ENCODE results near the gene CD59. TPM values are rescaled to one million over a fixed set of nuclear protein-coding genes. Genes with fewer than 3 reads are reported as not detected.
"Not testable (repeated sequence)": the region's sequence is repeated elsewhere in the genome, so short reads cannot be mapped to it uniquely, and the experiment has no call there.

CD59 gene
- total RNA-seq, 1 donor from 2014 or later, result 92.9 TPM

GRCh38 chr11:33708985-33709384 is 27.2 kb downstream of the CD59 start:
- CTCF ChIA-PET, result interaction anchor here (1.0 kb wide), 1 partner anchor 34 kb away, joined by 4 read pairs; no protein-coding TSS in a partner anchor
- Mint-ChIP-seq H3K27me3 (no peaks in the 10 kb centered on the region), H3K27ac (no peak overlapping the region)

DNA sequence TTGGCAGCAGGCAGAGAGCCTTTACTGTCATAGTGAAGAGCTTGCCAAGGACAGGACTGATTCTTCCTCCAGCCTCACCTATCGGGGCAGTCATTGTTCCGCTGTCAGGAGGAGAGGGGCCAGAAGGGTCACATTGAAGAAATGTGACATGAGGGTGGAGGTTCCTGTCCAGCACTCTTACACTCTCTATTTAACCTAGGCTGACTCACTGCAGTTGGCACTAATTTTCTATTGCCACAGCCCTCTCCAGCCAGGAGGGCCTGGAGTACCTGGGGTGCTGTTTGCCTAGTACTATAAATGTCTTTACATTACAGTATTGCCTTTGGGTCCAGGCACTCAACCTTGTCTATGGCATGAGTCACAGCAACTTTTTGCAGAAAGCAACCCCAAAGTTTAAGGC is 28.4 kb downstream of the CD59 start:
- H3K27ac Mint-ChIP-seq; H3K4me3 Mint-ChIP-seq; POLR2A ChIA-PET; ATAC-seq (ENCODE audit: low read depth); intact Hi-C loops (cut with micrococcal nuclease); H3K27me3 Mint-ChIP-seq; H3K9me3 Mint-ChIP-seq; H3K4me1 Mint-ChIP-seq; DNase-seq: not testable (repeated sequence)
- CTCF ChIA-PET, result interaction anchor here (0.8 kb wide), 1 partner anchor 34 kb away, joined by 4 read pairs; no protein-coding TSS in a partner anchor
- H3K36me3 Mint-ChIP-seq (ENCODE audit: low read depth), result peaks cover 29% of the 10 kb centered on the region

More at GRCh38 chr11:33708985-33709384, 27.2 kb downstream of the CD59 start:
- no peak for DNase-seq
- H3K4me1 Mint-ChIP-seq, result no peaks in the 10 kb centered on the region
- no peak for ATAC-seq (ENCODE audit: low read depth)
- H3K9me3 Mint-ChIP-seq, result no peaks in the 10 kb centered on the region
- POLR2A ChIA-PET, result no interaction called here
- TF ChIP-seq, protein P1, sequence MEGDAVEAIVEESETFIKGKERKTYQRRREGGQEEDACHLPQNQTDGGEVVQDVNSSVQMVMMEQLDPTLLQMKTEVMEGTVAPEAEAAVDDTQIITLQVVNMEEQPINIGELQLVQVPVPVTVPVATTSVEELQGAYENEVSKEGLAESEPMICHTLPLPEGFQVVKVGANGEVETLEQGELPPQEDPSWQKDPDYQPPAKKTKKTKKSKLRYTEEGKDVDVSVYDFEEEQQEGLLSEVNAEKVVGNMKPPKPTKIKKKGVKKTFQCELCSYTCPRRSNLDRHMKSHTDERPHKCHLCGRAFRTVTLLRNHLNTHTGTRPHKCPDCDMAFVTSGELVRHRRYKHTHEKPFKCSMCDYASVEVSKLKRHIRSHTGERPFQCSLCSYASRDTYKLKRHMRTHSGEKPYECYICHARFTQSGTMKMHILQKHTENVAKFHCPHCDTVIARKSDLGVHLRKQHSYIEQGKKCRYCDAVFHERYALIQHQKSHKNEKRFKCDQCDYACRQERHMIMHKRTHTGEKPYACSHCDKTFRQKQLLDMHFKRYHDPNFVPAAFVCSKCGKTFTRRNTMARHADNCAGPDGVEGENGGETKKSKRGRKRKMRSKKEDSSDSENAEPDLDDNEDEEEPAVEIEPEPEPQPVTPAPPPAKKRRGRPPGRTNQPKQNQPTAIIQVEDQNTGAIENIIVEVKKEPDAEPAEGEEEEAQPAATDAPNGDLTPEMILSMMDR (IDR thresholded peaks at IDR 0.05), result no peak
- peaks cover 31% of the 10 kb centered on the region for H3K36me3 Mint-ChIP-seq (ENCODE audit: low read depth)
- H3K4me3 Mint-ChIP-seq, result no peak overlapping the region
- intact Hi-C loops (cut with micrococcal nuclease), result no loop called here

DNA sequence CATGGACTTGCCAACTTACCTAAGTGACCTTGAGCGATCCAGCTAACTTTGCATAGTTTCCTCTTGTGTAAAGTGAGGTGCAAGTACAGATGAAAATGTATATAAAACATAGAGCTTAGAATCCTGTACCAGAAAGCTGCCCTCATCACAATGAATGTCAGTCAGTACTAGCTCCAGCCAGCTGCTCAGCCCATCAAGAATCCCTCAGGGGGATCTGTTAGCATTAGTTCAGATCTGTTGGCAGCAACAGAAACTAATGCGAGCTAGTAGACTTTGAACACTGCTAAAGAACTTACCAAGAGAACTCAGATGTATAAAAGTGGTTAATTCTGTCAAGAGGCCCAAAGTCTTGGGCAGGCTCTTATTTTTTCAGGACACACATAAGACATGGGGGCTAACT is 29.3 kb downstream of the CD59 start:
- no peaks in the 10 kb centered on the region for H3K9me3 Mint-ChIP-seq
- H3K4me3 Mint-ChIP-seq, result no peak overlapping the region
- no peaks in the 10 kb centered on the region for H3K4me1 Mint-ChIP-seq
- ChIA-PET CTCF (no interaction called here), POLR2A (no interaction called here)
- H3K27me3 Mint-ChIP-seq, result no peaks in the 10 kb centered on the region
- no peak for DNase-seq
- no peak overlapping the region for H3K27ac Mint-ChIP-seq
- H3K36me3 Mint-ChIP-seq (ENCODE audit: low read depth), result peaks cover 24% of the 10 kb centered on the region
- ATAC-seq (ENCODE audit: low read depth), result no peak
- TF ChIP-seq, protein P1 (IDR thresholded peaks at IDR 0.05), result no peak
- intact Hi-C loops (cut with micrococcal nuclease), result no loop called here

DNA sequence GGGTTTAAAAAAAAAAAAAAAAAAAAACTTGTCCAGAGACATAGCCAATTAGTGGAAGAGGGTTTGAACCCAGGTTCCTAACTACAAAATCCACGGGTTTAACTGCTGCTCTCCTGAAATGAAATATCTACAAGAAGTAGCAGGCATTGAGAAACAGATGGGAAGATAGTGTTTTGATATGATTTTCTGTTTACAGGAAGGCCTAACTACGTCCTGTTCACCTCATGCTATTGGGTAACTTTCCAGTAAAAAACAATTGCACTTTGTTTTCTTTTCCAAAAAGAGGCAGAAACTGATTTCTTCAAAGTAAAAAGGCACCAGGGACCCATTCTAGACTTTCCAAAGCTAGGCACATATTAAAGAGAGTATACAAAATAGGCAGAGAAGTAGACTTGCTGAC is 29.7 kb downstream of the CD59 start:
- no peak overlapping the region for H3K27ac Mint-ChIP-seq
- intact Hi-C loops (cut with micrococcal nuclease), result no loop called here
- no peaks in the 10 kb centered on the region for H3K9me3 Mint-ChIP-seq
- DNase-seq, result no peak
- peaks cover 22% of the 10 kb centered on the region for H3K36me3 Mint-ChIP-seq (ENCODE audit: low read depth)
- ATAC-seq (ENCODE audit: low read depth), result no peak
- H3K4me3 Mint-ChIP-seq, result no peak overlapping the region
- ChIA-PET POLR2A (no interaction called here), CTCF (interaction anchor here (1.8 kb wide), 1 partner anchor 36 kb away, joined by 5 read pairs; no protein-coding TSS in a partner anchor)
- H3K27me3 Mint-ChIP-seq, result no peaks in the 10 kb centered on the region
- H3K4me1 Mint-ChIP-seq, result no peaks in the 10 kb centered on the region
- TF ChIP-seq, protein P1 (IDR thresholded peaks at IDR 0.05), result no peak

GRCh38 chr11:33704240-33705002 is 31.8 kb downstream of the CD59 start:
- CTCF ChIA-PET, result interaction anchor here (1.8 kb wide), 1 partner anchor 38 kb away, joined by 5 read pairs; no protein-coding TSS in a partner anchor
- DNase-seq (no peak), ATAC-seq (ENCODE audit: low read depth) (no peak)
- TF ChIP-seq, protein P1 (IDR thresholded peaks at IDR 0.05), result no peak
- Mint-ChIP-seq H3K27ac (no peak overlapping the region), H3K9me3 (no peaks in the 10 kb centered on the region), H3K4me3 (no peak overlapping the region), H3K4me1 (peaks cover 12% of the 10 kb centered on the region), H3K27me3 (no peaks in the 10 kb centered on the region), H3K36me3 (ENCODE audit: low read depth) (peaks cover 11% of the 10 kb centered on the region)
- intact Hi-C loops (cut with micrococcal nuclease), result no loop called here
- POLR2A ChIA-PET, result no interaction called here

All from activated B cell treated with CpG ODN at 0.5 μM for 24 hours (primary cell).